DOHH2 (cell line): ENCODE data around the gene JOSD1.

Experiments
- H3F3A ChIP-seq: fragments of 200-600 bp; sonication (generic), shearing (Covaris generic); 2 replicates; pipeline ENCODE4 v1.6.0; 2016; ENCODE audit warnings: antibody characterized with exemption, mild to moderate bottlenecking; ENCODE audit not compliant: control insufficient read depth, insufficient read depth
- H3K27ac ChIP-seq: fragments of 200-600 bp; sonication (generic); 2 replicates; pipeline ENCODE4 v1.5.1; 2014; ENCODE audit warnings: low read depth, mild to moderate bottlenecking, low read length, moderate library complexity
- H3K27me3 ChIP-seq: fragments of 200-600 bp; sonication (generic); 2 replicates; pipeline ENCODE4 v1.6.1; 2014; ENCODE audit warnings: mild to moderate bottlenecking, low read length, mixed read lengths; ENCODE audit not compliant: control insufficient read depth
- H3K36me3 ChIP-seq: fragments of 200-600 bp; sonication (generic); 2 replicates; pipeline ENCODE4 v1.6.1; 2014; ENCODE audit warnings: mild to moderate bottlenecking, low read length, moderate library complexity, mixed read lengths; ENCODE audit not compliant: control insufficient read depth
- H3K4me1 ChIP-seq: fragments of 200-600 bp; sonication (generic); 2 replicates; pipeline ENCODE4 v1.6.1; 2014; ENCODE audit warnings: mild to moderate bottlenecking, low read length, mixed read lengths; ENCODE audit not compliant: control insufficient read depth
- H3K4me2 ChIP-seq: fragments of 200-600 bp; sonication (generic); 2 replicates; pipeline ENCODE4 v1.6.0; 2014; ENCODE audit warnings: mild to moderate bottlenecking, low read length, moderate library complexity
- H3K4me3 ChIP-seq: fragments of 200-600 bp; sonication (generic); 2 replicates; pipeline ENCODE4 v1.5.1; 2014; ENCODE audit warnings: mild to moderate bottlenecking, low read length, mixed read lengths
- H3K79me2 ChIP-seq: fragments of 200-600 bp; sonication (generic); 2 replicates; pipeline ENCODE4 v1.6.1; 2014; ENCODE audit warnings: mild to moderate bottlenecking, low read length, mixed read lengths; ENCODE audit not compliant: control insufficient read depth
- H3K9me2 ChIP-seq: fragments of 200-600 bp; sonication (generic); replicated peaks from 2 replicates; pipeline ENCODE4 v1.6.1; 2014; ENCODE audit warnings: mild to moderate bottlenecking, low read length, mixed read lengths; ENCODE audit not compliant: control insufficient read depth
- H3K9me3 ChIP-seq: fragments of 200-600 bp; sonication (generic); 2 replicates; pipeline ENCODE4 v1.6.1; 2014; ENCODE audit warnings: antibody characterized with exemption, low read length, mixed read lengths; ENCODE audit not compliant: control insufficient read depth, insufficient read depth
- H4K20me1 ChIP-seq: fragments of 200-600 bp; sonication (generic); 2 replicates; pipeline ENCODE4 v1.6.0; 2014; ENCODE audit warnings: low read depth, mild to moderate bottlenecking, antibody characterized with exemption, low read length, moderate library complexity; ENCODE audit not compliant: control insufficient read depth, insufficient read depth
- EZH2phosphoT487 ChIP-seq: fragments of 200-600 bp; sonication (generic); IDR thresholded peaks from 2 replicates; pipeline ENCODE4 v1.6.1; 2017; ENCODE audit warnings: borderline replicate concordance, mild to moderate bottlenecking, antibody characterized with exemption, low read length, moderate library complexity, mixed read lengths
- TF ChIP-seq, protein P1 (sequence below): fragments of 200-600 bp; sonication (generic); IDR thresholded peaks from one replicate; pipeline ENCODE4 v1.5.1; 2014; ENCODE audit warnings: antibody characterized with exemption, mild to moderate bottlenecking, low read depth, low read length; ENCODE audit not compliant: poor library complexity, severe bottlenecking

Gene JOSD1

DNA sequence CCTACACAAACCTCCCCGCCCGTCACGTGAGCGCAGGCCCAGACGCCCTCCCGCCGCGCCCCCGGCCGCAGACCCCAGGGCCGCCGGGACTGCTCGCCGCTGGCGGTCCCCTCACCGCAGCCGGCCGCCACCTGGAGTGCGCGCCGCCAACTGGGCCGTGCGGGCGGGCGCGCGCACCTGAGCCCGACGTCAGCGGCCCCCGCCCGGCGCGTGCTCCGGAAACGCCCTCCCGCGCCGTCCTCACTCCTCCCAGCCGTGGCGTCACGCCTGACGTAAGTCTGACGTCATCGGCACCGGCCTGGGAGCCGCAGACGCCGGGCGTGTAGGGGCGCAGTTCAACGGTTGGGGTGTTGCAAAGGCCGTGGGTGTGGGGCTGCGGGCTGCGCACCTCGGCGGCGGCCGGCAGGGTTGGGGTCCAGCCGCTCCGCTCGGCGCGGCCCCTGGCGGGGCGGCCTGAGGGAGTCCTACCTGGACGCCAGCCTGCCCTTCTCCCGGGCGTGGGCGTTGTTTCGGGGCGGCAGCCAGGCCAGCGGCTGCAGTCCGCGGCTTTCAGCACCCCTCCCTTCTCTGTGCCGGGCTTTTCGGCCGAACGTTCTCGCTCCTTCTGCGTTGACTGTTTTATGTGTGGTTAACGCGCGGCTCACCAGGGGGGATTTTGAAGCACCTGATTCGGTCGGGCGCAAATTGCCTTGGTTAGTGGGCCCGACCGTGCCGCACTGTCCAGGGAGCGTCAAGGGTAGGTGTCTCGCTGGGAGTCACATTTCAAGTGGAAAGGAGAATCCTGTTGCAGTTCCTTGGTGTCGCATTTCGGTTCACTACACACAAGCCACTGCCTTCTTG is at the start of gene JOSD1:
JOSD1 (minus strand) TSS at position 155 of the 840 bp plus-strand sequence. CDS start 956 bp downstream, outside the sequence.
- Histone ChIP-seq H3K9me3 (no peaks in the 10 kb centered on the region), H3K4me1 (peaks cover 66% of the 10 kb centered on the region), H3K79me2 (peaks cover 59% of the 10 kb centered on the region), H3K36me3 (peaks cover 43% of the 10 kb centered on the region), H4K20me1 (peaks cover 10% of the 10 kb centered on the region; the same call in 1 of the 2 replicates), H3K27ac (peak within 1 kb of the TSS; percentile 76), H3K4me3 (peak within 1 kb of the TSS; percentile 98), H3K27me3 (no peaks in the 10 kb centered on the region), H3F3A (peaks cover 16% of the 10 kb centered on the region), H3K9me2 (no peaks in the 10 kb centered on the region), H3K4me2 (peak within 1 kb of the TSS; percentile 93)
- no peak for TF ChIP-seq EZH2phosphoT487
- TF ChIP-seq, protein P1, sequence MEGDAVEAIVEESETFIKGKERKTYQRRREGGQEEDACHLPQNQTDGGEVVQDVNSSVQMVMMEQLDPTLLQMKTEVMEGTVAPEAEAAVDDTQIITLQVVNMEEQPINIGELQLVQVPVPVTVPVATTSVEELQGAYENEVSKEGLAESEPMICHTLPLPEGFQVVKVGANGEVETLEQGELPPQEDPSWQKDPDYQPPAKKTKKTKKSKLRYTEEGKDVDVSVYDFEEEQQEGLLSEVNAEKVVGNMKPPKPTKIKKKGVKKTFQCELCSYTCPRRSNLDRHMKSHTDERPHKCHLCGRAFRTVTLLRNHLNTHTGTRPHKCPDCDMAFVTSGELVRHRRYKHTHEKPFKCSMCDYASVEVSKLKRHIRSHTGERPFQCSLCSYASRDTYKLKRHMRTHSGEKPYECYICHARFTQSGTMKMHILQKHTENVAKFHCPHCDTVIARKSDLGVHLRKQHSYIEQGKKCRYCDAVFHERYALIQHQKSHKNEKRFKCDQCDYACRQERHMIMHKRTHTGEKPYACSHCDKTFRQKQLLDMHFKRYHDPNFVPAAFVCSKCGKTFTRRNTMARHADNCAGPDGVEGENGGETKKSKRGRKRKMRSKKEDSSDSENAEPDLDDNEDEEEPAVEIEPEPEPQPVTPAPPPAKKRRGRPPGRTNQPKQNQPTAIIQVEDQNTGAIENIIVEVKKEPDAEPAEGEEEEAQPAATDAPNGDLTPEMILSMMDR = peak; percentile 14

DNA sequence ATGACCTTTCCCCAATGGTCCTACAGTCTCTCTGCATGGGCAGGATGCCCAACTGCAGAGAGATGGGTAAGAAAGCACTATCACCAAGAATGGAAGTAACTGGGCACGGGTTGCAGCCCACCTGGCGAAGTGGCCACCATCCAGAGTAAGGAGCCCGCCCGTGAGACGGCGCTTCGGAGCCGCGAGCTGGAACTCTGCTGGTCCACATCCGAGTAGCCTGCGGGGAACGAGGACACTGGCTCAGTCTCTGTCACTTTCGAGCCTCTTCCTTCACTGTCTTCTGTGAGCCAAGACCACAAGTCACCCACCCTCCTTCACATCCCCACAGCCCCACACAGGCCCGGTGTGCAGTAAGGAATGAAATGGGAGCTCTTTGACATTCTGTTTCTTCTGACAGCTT is 49.4 kb upstream of the JOSD1 start:
- no peak for TF ChIP-seq EZH2phosphoT487
- H3K79me2 ChIP-seq = peaks cover 26% of the 10 kb centered on the region
- peaks cover 79% of the 10 kb centered on the region for H3K36me3 ChIP-seq
- H3F3A ChIP-seq = peaks cover 9% of the 10 kb centered on the region
- 0 out of 2 replicates have a peak, but pooled peaks cover 3% of the 10 kb centered on the region for H4K20me1 ChIP-seq
- H3K9me3 ChIP-seq = no peaks in the 10 kb centered on the region
- H3K27ac ChIP-seq = no peak overlapping the region
- H3K27me3 ChIP-seq = no peaks in the 10 kb centered on the region
- H3K4me2 ChIP-seq = no peak overlapping the region
- H3K4me3 ChIP-seq = no peak overlapping the region
- no peaks in the 10 kb centered on the region for H3K9me2 ChIP-seq
- H3K4me1 ChIP-seq = peaks cover 44% of the 10 kb centered on the region

DNA sequence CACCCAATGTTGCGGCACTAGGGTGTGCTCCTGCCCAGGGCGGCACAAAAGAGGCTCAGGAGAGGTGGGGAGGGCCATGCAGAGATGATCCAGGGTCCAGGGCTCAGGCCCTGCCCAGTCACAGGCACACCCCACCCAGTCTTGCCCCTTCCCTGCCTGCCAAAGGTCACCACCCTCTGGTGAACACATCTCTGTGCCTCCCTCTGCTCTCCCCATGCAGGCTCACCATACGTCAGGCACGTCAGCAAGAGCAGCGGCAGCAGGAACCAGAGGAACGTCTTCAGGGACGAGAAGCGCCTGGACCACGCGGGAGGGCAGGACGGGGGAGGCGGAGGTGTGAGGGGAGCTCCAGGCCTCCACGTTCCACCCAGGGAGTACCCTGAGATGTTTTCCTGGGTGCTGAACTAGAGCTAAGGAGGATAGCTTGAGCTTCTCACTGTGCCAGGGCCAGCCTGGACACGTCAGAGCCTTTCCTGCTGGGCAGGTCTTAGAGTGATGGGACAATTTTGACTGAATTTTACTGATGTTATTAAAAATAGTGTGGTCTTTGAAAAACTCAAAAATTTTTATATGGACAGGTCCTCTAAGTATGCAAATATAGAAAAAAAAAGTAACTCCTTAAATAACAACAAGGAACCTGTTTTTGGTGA is 47.9 kb upstream of the JOSD1 start:
- Histone ChIP-seq H3K27me3 (no peaks in the 10 kb centered on the region), H3K36me3 (peaks cover 80% of the 10 kb centered on the region), H3K4me1 (peaks cover 32% of the 10 kb centered on the region), H3K79me2 (peaks cover 13% of the 10 kb centered on the region), H3K4me3 (no peak overlapping the region), H3K4me2 (no peak overlapping the region), H3K9me3 (no peaks in the 10 kb centered on the region), H3K9me2 (no peaks in the 10 kb centered on the region), H3F3A (0 out of 2 replicates have a peak, but pooled peaks cover 3% of the 10 kb centered on the region), H3K27ac (no peak overlapping the region), H4K20me1 (no peaks in the 10 kb centered on the region)
- TF ChIP-seq, protein P1 = no peak
- no peak for TF ChIP-seq EZH2phosphoT487
